GM21515 (cell line): Measurements from ENCODE around the gene TEC.
"Not testable (repeated sequence)": the region's sequence is repeated elsewhere in the genome, so short reads cannot be mapped to it uniquely, and the experiment has no call there.

Source experiments
- ATAC-seq: cut with Tn5 transposase; IDR thresholded peaks from one replicate; pipeline ENCODE4 v1.9.1; 2021; ENCODE audit not compliant: unreplicated experiment

Gene TEC

DNA sequence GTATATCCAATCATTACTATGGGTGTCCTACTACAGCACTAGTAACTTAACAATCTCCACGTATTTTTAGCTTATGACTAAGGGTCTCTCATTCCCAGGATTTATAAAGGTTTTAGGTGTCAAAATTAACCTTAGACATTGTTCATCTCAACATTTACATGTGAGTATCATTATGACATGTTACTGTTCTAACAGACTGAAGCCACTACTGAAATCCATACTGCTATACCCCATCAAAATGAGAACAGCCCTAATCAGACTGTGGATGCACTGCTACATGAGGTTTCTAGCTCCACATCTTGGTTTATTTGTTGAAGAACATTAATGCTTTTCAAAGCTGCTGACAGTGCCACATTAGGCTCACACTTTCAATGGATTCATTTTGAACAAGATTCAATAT is 100.0 kb downstream of the TEC start:
- no peak for ATAC-seq

DNA sequence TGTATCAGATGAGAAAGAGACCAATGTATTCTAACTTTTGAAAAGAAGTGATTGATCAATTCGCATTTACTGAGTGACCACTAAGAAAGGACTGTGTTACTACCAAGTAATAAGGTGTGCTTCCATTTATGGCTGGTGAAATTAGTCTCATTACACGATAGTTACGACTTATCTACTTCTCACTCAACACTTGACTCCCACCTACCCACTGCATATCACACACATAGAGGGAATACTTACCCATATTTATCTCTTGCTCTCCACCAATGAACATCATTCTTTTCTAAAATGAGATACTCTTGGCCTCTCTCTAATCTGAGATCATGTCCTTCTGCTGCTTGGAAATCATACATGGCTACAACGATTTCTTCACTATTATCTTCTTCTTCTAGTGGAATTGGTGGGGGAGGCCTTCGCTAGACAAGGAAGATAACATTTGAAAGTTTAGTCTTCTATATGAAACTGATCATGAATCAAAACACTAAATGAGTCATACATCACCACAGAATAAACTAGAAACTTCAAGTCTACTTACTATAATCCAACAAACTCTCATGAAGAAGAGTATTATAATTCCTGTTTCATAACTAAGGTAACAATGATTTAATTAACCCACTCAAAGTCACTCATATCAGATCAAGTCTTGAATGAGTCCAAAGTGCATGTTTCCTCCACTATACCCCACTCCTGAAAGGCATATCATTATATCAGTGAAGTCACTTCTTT is 101.9 kb downstream of the TEC start:
- ATAC-seq = no peak

DNA sequence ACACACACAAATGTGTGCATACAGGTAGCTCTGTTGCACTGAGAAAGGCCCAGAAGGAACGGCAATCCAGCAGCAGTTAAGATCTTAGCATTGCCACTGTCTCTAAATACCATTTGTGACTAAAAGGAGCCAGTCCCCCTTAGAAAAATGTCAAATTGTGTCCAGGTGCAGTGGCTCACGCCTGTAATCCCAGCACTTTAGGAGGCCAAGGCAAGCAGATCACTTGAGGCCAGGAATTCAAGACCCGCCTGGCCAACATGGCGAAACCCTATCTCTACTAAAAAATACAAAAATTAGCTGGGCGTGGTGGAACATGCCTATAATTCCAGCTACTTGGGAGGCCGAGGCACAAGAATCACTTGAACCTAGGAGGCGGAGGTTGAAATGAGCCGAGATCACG is 105.1 kb downstream of the TEC start:
- ATAC-seq = not testable (repeated sequence)

DNA sequence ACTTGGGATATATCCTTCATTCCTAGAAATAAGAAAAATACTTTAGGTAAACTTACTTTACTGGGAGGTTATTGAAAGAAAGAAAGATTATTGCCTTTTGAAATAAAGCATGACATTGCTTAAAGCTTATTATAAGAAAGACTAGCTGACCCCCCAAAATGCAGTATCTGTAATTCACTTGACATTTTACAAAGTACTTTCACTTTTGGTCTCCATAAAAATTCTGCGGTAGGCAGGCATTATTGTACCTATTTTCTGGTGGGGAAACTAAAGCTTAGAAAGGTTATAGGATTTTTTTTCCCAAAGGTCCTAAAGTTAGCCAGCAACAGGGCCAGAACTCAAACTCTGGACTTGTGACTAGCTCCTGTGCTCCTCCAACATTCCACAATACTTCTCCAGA is 105.9 kb downstream of the TEC start:
- ATAC-seq = no peak

DNA sequence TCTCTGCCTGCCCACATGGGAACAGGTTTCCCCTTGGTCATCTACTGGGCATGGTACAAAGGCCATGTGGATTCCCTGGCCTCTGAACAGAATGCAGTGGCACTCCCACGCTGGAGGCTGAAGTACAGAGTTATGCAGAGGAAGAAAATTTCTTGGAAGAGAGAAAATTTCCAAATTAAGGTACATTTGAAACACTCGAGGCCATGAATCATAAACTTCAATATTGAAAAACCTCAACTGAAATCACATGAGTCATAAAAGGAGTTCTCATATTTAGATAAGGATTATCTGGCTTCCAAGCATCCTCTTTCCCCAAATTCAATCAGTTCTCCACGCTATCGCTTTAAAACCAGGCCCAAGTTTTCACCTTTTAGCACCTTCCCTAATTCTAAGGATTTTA is 107.5 kb downstream of the TEC start:
- ATAC-seq = no peak

DNA sequence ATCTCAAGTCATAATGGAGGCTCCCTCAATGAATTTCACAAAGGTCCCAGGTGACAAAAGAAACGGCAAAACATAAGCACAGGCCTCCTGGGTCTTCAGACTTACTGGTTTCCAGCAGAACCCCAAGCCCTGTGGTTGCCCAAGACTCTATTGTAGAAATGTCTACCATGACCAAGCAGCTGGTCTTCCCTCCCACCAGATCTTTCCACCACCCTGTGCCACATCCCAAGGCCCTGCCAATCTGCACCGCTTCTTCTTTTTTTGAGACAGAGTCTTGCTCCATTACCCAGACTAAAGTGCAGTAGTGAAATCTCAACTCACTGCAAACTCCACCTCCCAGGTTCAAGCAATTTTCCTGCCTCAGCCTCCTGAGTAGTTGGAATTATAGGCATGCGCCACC is 112.4 kb downstream of the TEC start:
- ATAC-seq = no peak

DNA sequence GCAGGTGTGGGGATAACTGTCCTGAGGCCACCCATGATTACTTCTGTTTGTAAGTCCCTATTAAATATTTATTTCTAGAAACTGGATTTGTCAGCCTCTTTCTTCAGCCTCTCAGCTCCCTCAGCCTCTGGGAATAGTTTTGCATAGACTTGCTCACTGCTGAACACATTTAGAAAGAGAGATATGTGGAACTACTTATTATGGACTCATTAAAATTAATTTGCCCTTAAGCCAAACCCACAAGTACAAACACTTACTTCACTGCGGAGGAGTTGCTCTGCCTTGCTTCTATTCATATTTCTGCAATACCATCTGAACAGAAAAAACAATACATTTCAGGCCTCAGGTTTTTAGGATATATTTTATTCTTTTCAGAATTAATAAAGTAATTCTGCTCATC is 113.2 kb downstream of the TEC start:
- no peak for ATAC-seq

DNA sequence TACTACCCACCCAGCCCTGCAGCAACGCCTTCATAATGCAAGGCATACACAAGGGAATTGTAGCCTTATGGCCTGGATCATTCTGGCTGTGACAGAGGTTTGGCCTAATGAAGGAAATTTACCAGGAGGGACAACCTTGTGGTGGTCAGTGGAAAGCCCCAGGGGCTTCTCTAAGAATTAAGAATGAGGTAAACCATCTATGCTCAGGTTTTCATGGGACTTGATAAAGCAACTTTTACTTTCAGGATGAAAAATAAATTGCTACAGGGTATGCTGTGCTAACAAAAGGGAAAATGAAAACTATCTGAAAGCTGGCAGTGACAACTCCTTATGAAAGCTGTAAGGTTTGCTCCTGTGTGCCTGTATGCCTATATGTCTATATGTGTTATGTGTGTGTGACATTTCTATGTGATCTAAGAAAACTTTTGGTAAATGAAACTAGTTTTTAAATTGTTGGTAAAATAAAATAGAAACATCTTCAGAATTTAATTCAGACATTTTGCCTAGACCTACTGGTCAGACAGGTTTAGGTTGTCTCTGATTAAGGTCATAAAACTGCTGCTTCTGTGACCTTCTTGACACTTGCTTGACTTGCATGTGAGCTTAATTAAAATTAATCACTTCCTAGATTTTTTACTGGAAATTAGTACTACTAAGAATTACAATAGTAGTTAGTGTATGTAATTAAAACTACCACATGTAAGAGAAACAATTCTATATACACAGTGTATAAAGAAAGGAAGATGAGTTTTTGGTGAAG is 115.7 kb downstream of the TEC start:
- ATAC-seq = no peak

DNA sequence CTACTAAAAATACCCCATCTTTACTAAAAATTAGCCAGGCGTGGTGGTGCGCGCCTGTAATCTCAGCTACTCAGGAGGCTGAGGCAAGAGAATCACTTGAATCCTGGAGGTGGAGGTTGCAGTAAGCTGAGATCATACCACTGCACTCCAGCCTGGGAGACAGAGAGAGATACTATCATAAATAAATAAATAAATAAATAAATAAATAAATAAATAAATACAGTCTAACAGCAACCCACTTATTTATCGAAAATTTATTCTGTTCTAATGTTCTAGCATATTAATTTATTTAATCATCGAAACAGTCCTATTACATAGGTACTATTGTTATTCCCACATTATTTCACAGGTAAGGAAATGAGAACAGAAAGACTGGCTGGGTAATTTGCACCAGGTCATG is 117.4 kb downstream of the TEC start:
- no peak for ATAC-seq

DNA sequence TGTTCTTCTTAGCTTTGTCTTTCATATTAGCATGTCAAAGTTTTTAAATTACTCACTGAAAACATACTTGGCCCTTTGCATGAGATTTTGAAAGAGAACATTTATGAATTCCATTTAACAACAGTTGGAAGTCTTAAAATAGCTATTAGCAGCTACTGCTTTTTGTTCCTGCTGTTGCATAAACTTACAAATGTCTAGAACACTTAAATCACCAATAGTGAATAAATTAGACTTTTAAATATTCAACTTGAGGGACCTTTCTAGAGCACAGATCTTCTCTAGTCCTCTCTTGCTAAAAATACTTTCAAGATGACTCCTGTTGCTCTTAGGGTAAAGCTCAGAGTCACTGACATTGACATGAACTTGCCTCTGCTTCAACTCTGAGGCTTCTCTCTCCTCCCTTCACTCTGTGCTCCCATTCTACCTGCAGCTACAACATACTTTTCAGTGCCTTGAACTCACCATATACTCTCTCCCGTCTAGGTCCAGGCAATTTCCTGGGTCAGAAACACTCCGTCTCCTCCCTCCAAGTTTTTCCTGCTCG is 119.7 kb downstream of the TEC start:
- ATAC-seq = no peak

DNA sequence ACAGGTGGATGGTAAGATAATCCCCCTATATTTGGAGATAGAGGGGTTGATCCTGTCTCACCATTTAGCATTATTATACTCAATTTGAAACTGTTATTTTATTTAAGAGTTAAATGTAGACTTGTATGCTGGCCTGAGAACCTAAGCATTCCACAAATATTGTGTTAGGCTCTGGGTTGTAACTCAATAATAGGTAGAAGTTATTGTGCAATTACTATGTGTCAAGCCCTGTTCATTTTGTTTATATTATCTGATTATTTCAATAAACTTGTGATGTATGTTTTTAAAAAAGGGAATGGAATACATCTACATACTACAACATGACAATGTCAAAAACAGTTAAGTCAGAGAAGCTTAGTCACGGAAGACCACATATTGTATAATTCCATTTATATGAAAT is 122.0 kb downstream of the TEC start:
- no peak for ATAC-seq

DNA sequence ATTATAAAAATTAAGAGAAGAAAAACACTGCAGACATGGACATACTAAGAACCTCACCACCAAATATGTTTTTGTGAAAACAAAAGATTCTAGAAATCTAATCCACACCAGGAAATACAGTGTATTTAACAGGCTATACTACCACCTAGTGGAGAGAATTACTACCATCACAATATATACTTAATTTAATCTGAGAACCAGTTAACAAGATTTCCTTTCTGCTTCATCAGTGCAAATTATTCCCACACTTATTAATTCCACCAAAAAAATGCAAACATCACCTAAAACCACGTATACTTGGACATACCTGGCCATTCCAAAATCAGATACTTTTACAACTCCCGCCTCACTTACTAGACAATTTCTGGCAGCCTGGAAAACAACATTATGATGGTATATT is 128.6 kb downstream of the TEC start:
- ATAC-seq = peak; percentile 40

DNA sequence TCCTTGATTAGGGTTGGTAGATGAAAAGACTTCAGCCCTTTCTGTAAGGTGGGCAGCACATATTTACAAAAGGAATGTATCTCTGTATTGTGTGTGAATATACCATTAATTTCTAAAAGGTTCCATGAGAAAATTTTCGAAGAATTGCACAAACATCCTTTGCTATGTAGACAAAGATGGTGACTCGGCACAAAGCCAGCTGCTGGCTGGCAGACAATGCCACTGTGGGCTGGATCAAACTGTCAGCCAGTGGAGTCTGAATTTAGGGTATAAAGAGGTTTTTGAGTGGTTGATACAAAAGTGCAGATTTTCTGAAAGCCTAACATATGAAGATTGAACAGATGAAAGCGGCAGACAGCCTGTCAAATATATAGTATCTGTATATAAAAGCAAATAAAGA is 129.9 kb downstream of the TEC start:
- ATAC-seq = no peak

DNA sequence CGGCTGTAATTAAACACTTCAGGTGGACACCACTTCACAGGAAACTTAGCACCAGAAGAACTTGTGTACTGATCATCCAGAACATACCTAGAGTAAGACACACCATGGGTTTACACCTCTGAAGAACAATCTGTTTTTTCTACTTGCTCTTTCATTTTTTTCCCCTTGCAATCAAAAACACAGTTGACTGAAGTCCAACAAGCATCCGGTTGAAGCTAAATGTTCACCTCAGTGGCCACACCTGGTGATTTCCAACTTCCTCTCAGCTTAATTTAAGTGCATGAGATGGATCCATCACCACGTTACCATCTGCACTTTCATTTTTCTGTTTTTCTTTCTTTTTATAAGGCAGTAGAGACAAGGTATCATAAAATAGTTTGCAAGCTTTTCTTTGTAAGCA is 130.7 kb downstream of the TEC start:
- ATAC-seq = peak; percentile 71

DNA sequence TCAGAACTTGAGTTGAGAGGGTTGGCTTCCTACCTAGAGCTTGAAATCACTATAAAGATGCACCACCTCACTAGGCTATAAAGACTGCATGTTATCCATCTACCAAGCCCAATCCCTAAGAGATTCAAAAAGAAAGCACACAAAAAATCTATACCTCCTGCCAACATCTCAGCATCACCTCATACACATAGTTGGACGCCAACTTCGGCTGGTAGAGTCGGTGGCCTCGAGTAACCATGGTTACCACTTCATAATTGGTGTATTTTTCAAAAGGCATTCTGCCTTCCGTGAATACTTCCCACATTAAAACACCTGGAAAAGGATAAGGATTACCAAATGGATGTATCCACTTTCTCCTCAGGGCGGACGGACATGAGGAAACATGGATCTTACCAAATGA is 131.1 kb downstream of the TEC start:
- no peak for ATAC-seq

DNA sequence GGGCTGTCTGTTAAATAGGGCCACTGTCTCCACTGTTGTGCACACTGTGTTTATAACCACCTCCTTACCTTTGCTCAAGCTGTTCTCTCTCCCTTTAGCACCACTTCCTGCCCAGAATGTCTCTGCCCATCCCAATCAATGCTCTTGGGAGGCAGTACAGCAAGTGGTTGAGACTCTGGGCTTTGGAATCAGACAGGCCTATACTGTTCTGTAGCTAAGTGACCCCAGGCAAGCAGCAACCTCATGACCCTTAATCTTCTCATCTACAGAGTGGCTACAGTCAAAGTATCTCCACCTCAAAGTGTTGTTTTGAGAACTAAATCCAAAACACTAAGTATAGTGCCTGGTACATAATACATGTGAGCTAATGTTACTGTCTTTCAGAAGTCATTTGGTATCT is 131.8 kb downstream of the TEC start:
- ATAC-seq = no peak

DNA sequence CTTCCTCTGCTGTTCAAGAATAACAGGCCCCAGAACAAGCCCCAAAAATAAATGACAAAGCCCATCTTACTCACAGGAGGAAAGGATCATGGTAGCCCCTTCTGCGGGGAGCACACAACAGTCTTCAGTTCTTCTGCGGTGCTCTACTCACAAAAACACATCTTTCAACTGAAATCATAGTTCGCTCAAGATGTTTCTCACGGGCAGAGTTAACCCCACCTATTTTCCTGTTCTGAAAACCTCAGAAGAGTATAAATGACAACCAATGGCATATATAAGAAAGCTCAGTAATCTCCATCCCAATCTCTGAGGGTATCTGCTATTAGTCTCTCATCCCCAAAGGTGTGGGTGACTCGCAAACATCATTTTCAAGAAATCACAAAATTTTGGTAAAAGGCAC is 135.6 kb downstream of the TEC start, which contains the start of gene TXK:
TSS of gene TXK (minus strand) at position 170 of the 400 bp plus-strand sequence. CDS start at position 90, 80 bp downstream.
- ATAC-seq = no peak

DNA sequence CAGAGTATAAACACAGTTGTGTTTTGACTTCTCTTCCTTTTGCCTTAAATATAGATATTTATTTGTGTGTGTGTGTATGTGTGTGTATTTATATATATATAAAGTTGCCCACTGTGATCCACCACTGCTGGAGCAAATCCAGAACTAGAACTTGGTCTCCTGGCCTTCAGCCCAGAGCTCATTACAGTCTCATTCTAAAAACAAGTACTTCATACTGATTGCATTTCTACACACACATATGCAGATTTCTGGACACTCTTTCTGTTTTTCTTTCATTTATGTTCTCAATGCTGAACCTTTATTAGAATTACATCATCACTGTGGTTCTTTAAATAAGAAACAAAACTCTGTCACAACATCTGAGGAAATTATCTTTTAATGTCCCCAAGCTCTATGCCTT is 136.0 kb downstream of the TEC start:
- no peak for ATAC-seq

DNA sequence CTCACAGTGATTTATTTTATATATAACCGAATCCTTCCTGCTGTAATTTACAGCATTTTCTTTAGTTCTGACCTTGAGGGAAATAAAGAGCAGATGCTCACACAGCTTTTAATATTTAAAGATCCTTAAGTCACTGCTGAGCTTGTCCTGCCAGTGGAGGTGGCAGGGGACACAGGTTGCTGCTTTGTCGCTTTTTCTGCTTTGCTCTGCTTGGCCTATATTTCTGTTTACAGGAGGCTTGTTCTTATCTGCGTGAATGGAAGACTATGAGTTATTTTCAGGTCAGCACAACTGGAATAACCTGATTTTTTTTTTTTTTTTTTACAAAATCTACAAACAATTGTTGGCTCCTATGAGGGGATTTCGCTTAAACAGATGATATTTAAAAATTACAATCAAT is 137.9 kb downstream of the TEC start:
- ATAC-seq = no peak

DNA sequence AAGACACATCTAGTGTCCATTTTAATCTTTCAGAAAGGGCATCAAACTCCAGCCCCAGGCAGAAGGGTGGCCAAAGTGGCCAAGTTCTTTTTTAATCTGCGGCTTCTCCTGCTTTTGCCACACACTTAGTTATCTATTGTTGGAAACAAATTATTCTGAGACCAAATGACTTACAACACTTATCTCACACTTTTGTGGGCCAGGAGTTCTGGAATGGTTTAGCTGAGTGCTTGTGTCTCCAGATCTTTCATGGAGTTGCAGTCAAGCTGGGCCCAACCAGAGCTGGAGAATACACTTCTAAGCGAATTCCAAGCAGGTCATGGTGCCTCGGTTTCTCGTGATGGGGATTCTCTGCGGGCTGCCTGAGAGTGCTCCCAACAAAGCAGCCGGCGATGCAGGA is 139.5 kb downstream of the TEC start:
- ATAC-seq = no peak

DNA sequence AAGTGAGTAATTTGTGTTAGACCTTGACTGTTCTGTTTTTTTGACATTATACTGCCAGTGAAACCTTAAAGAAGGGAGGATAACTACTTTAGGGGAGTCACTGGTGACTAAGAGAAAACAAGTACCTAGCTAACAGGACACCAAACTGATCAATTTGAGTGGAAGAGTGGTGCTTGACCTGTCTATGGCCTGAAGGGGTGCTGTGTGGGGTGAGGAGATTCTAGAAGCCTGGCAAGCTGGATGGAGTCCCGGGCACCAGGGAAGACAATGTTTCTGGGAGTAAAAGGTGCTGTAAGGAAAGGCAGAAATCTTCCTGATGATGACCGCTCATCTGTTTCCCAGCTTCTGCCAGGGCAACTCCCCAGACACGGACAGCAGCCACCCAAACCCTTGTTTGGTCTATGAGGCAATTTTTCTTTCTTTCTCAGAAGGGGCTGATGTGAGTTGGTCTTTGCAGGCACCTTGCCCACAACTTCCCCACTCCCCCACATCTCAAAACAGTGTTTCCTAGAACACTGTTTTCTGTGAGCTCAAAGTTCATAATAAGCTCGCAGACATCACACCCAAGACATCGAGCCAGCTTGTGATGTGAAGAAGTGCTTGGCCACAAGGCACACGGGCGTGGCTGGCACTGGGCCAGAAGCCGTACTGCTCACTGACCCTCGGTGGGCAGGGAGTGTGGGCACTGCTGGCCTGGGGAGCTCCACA is 140.2 kb downstream of the TEC start:
- no peak for ATAC-seq
